Kidney epithelial cell (primary cell): Measurements from ENCODE around the gene MORN1. TPM values are rescaled to one million over a fixed set of nuclear protein-coding genes. Genes with fewer than 3 reads are reported as not detected.

Experiments used
- DNase-seq: peaks from one replicate; pipeline ENCODE4 v3.0.0-alpha.2; 2010; ENCODE audit warnings: low read depth
- H3K27me3 ChIP-seq: 2 replicates; pipeline ENCODE4 v1.6.0; 2011; ENCODE audit warnings: low read length; ENCODE audit not compliant: control insufficient read depth, insufficient read depth
- H3K36me3 ChIP-seq: 2 replicates; pipeline ENCODE4 v1.5.1; 2011; ENCODE audit warnings: low read length; ENCODE audit not compliant: control insufficient read depth, insufficient read depth
- H3K4me3 ChIP-seq: 2 replicates; pipeline ENCODE4 v1.5.1; 2011; ENCODE audit warnings: low read depth, mild to moderate bottlenecking, control low read depth, low read length
- CTCF ChIP-seq: IDR thresholded peaks from 2 replicates; pipeline ENCODE4 v1.5.1; 2011; ENCODE audit warnings: mild to moderate bottlenecking, moderate library complexity, low read length, control low read depth, inconsistent platforms; ENCODE audit not compliant: insufficient read depth, poor library complexity, severe bottlenecking
- total RNA-seq: library from RNA; depleted of rRNA; stranded (reverse); fragments of >200 nt; gene quantifications from 2 replicates; pipeline ENCODE4 v1.2.3, GENCODE V29; 2015

Gene MORN1
- total RNA-seq, 1 donor from 2014 or later = 8.4 TPM

- TF ChIP-seq CTCF = no peak
- no peaks in the 10 kb centered on the region for H3K36me3 ChIP-seq
- H3K27me3 ChIP-seq = peaks cover 6% of the 10 kb centered on the region
- no peak for DNase-seq
- no peak overlapping the region for H3K4me3 ChIP-seq
Observed at GRCh38 chr1:2356911-2357845, 34.2 kb downstream of the MORN1 start.

DNA sequence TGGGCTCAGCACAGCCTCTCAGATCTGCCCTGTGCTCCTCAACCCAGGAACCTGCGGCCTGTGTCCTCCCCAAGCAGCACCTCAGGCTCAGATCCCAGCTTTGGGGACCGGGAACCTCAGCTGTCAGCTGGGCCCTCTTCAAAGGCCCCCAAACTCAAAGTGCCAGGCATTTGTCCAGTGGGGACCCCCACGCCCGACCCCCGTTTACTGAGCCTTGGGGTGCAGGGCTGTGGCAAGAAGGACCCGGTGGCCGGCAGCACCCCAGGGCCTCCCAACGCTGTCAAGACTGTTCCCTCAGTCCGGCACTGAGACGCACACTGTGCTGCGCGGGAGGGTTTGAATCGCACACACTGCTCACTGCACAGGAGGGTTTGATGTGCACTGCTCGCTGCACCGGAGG lies 35.0 kb downstream of the MORN1 start:
- no peak for DNase-seq
- no peaks in the 10 kb centered on the region for H3K36me3 ChIP-seq
- no peak for TF ChIP-seq CTCF
- peaks cover 6% of the 10 kb centered on the region for H3K27me3 ChIP-seq
- H3K4me3 ChIP-seq = no peak overlapping the region

GRCh38 chr1:2355373-2356261 lies 35.7 kb downstream of the MORN1 start:
- peaks cover 6% of the 10 kb centered on the region for H3K27me3 ChIP-seq
- no peak for TF ChIP-seq CTCF
- no peak for DNase-seq
- H3K36me3 ChIP-seq = no peaks in the 10 kb centered on the region
- no peak overlapping the region for H3K4me3 ChIP-seq

DNA sequence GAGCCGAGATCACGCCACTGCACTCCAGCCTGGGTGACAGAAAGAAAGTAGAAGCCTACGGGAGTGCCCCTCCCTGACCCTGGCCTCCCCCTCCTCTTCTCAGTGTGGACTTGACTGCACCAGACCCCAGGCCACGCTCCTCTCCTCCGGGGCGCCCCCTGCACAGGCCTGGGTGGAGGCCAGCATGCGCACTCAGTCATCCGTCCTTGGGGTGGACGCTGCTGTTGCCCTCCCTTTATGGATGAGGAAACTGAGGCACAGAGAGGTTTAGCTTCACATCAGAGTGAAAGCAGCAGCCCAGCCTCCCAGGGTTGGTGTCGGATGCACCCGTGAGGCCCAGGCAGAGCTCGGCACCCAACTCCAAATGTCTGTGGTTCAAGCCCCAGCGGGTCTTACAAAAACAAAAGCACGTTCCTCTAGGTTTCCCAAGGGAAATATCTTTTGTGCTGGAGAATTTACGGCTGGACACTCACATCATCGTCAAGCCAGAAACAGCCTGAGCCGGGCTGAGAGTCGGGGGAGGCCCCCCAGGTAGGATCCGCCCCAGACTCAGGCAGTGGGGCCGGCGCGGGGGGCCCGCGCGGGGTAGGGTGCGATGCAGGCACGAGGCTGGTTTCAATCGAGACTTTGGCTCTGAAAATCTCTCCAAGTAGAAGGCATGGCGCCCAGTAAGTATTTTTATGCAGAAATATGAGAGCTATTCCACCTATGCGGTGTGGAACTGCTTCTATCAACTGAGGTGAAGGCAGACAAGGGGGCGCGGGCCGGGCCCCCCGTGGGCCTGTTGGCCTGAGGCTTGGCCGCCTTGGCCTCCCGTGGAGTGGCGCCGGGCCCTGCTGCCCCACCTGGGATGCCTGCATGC lies 36.6 kb downstream of the MORN1 start:
- DNase-seq = no peak
- H3K36me3 ChIP-seq = no peaks in the 10 kb centered on the region
- no peak for TF ChIP-seq CTCF
- H3K27me3 ChIP-seq = peaks cover 6% of the 10 kb centered on the region
- H3K4me3 ChIP-seq = no peak overlapping the region

DNA sequence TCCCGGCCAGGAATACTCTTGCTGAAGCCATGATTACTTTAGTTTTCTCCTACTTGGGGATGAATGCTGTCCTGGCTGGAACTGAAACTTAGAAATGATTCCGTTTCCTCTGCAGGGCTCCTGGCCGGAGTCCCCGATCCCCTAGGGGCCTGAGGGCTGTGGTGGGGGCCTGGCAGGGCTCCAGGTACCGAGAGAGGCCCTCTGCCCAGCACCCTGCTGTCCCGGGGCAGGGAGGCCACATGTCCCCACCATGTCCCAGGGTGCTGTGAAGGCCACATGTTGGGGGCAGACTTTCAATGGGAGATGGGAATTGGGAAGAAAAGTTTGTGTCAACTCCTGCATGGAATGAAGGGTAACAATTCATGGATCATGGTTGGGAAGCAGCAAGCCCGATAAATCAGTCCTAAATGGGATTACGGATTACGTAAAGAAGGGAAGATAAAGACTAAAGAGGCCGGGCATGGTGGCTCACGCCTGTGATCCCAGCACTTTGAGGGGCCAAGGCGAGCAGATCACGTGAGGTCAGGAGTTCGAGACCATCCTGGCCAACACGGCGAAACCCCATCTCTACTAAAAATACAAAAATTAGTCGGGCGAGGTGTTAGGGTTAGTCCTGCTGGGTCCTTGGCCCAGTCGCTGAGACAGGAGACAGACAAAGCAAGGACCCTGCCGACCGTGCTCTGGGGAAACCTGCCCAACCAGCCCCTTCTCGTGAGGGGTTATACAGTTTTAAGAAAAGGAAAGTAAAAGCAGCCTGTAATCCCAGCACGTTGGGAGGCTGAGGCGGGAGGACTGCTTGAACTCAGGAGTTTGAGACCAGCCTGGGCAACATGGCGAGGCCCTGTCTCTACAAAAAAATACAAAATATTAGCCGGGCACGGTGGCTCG lies 37.6 kb downstream of the MORN1 start:
- no peak for TF ChIP-seq CTCF
- DNase-seq = no peak

More for the DNA sequence above, 37.6 kb downstream of the MORN1 start:
- Histone ChIP-seq H3K27me3 (peaks cover 6% of the 10 kb centered on the region), H3K36me3 (no peaks in the 10 kb centered on the region), H3K4me3 (no peak overlapping the region)
